Skeletal muscle tissue (tissue), 5 donors: ENCODE results near the gene NPFFR1. TPM values are rescaled to one million over a fixed set of nuclear protein-coding genes. Genes with fewer than 3 reads are reported as not detected.

Source experiments
- H3K27ac ChIP-seq: one replicate; pipeline ENCODE4 v1.7.0; 2013; ENCODE audit warnings: mild to moderate bottlenecking, low read depth, low read length, inconsistent platforms
- H3K27me3 ChIP-seq, 3 donors: one replicate each; pipeline ENCODE4 v1.7.0; 2013; ENCODE audit warnings: low read length in 3 of 3; ENCODE audit not compliant: control insufficient read depth in 3 of 3, insufficient read depth in 3 of 3
- H3K36me3 ChIP-seq, 3 donors: one replicate each; pipeline ENCODE4 v1.7.0; 2013; ENCODE audit warnings: low read length in 3 of 3; ENCODE audit not compliant: control insufficient read depth in 3 of 3, insufficient read depth in 3 of 3
- H3K4me1 ChIP-seq, 3 donors: one replicate each; pipeline ENCODE4 v1.7.0; 2013; ENCODE audit warnings: low read length in 3 of 3, mild to moderate bottlenecking in 3 of 3; ENCODE audit not compliant: control insufficient read depth in 3 of 3, insufficient read depth in 3 of 3
- H3K4me3 ChIP-seq, 3 donors: one replicate each; pipeline ENCODE4 v1.7.0; 2013; ENCODE audit warnings: low read length in 3 of 3
- H3K9ac ChIP-seq, 3 donors: one replicate each; pipeline ENCODE4 v1.7.0; 2013; ENCODE audit warnings: low read length in 3 of 3, mild to moderate bottlenecking in 3 of 3, moderate library complexity in 2 of 3, low read depth in 1 of 3
- H3K9me3 ChIP-seq, 3 donors: one replicate each; pipeline ENCODE4 v1.7.0; 2013; ENCODE audit warnings: low read length in 3 of 3; ENCODE audit not compliant: control insufficient read depth in 3 of 3
- small RNA-seq: library from RNA; depleted of rRNA; stranded (forward); fragments of <200 nt; gene quantifications from one replicate; pipeline ENCODE3, GENCODE V24; 2014
- total RNA-seq: library from RNA; depleted of rRNA; stranded (reverse); fragments of >200 nt; gene quantifications from one replicate; pipeline ENCODE4 v1.2.3, GENCODE V29; 2014
- donor health status: Osteomylitis.

The NPFFR1 gene
- total RNA-seq, 1 donor from 2014 or later = under 0.01 TPM

- H3K36me3 ChIP-seq = peaks cover 16 to 44% (median 36%) of the 10 kb centered on the region in 3 donors
These were observed 70.9 kb downstream of the NPFFR1 start for GRCh38 chr10:70212879-70213278.

GRCh38 chr10:70212277-70212676, 71.5 kb downstream of the NPFFR1 start:
- H3K4me1 ChIP-seq = no peaks in the 10 kb centered on the region
- peaks cover 18 to 43% (median 38%) of the 10 kb centered on the region in 3 donors for H3K36me3 ChIP-seq
- H3K4me3 ChIP-seq = no peak overlapping the region
- H3K9me3 ChIP-seq = no peaks in the 10 kb centered on the region
- H3K9ac ChIP-seq = no peak overlapping the region
- no peak overlapping the region for H3K27ac ChIP-seq
- H3K27me3 ChIP-seq = no peaks in the 10 kb centered on the region

More at GRCh38 chr10:70212879-70213278, 70.9 kb downstream of the NPFFR1 start:
- no peak overlapping the region for H3K27ac ChIP-seq
- no peak overlapping the region for H3K9ac ChIP-seq
- no peaks in the 10 kb centered on the region for H3K9me3 ChIP-seq
- H3K4me3 ChIP-seq = no peak overlapping the region
- H3K4me1 ChIP-seq = no peaks in the 10 kb centered on the region
- H3K27me3 ChIP-seq = no peaks in the 10 kb centered on the region

- no peaks in the 10 kb centered on the region for H3K9me3 ChIP-seq
These were observed 77.0 kb downstream of the NPFFR1 start for GRCh38 chr10:70206762-70207161.

DNA sequence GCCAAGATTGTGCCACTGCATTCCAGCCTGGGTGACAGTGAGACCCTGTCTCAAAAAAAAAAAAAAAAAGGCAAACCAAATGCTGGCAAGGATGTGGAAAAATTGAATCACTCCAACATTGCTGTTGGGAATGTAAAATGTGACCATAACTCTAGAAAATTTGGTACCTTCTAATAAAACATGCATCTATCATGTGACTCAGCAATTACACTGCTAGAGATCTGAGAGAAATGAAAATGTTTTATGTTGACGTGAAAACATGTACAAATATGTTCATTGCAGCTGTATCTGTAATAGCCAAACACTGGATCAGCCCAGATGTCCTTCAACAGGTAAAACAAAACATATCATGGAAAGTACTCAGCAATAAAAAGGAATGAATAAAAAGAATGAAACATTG, 82.7 kb downstream of the NPFFR1 start:
- Histone ChIP-seq H3K36me3 (peaks cover 5 to 36% (median 23%) of the 10 kb centered on the region in 3 donors), H3K27me3 (no peaks in the 10 kb centered on the region), H3K27ac (no peak overlapping the region), H3K9me3 (no peaks in the 10 kb centered on the region), H3K4me3 (no peak overlapping the region), H3K4me1 (no peaks in the 10 kb centered on the region), H3K9ac (no peak overlapping the region)

More at GRCh38 chr10:70206762-70207161, 77.0 kb downstream of the NPFFR1 start:
- H3K4me1 ChIP-seq = no peaks in the 10 kb centered on the region
- no peak overlapping the region for H3K27ac ChIP-seq
- no peaks in the 10 kb centered on the region for H3K27me3 ChIP-seq
- H3K4me3 ChIP-seq = no peak overlapping the region
- H3K9ac ChIP-seq = no peak overlapping the region
- peaks cover 21 to 47% (median 38%) of the 10 kb centered on the region in 3 donors for H3K36me3 ChIP-seq

DNA sequence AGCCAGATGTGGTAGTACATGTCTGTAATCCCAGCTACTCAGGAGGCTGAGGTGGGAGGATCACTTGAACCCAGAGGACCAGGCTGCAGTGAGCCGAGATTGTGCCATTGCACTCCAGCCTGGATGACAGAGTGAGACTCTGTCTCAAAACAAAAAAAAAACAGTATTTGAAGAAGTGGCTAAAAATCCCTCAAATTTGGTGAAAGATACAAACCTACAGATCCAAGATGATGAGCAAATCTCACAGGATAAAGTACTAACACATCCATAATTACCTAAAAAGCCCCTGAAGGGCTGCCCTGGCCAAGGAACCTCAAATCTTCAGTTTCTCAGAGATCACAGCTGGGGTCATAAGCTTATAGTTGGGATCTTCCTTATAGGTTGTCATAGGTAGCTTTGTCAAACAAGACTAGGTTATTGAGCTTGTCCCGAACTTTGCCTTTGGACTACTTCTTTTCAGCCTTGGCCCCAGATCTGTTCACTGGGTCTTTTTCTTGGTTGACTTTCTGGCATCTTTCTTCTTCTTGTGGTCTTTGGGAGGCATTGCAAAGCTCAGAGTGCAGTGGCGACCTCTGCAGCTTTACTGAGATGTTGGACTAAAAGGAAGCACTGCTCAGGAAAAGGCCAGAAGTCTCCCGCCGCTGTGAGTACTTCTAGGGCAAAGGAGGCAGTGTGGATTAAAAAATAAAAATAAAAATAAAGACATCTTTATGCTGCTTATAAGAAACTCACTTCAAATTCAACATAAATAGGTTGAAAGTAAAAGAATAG, 84.9 kb downstream of the NPFFR1 start:
- H3K9me3 ChIP-seq = no peaks in the 10 kb centered on the region
- H3K4me3 ChIP-seq = no peak overlapping the region
- H3K9ac ChIP-seq = no peak overlapping the region
- peaks cover 3 to 24% (median 12%) of the 10 kb centered on the region in 3 donors for H3K36me3 ChIP-seq
- no peaks in the 10 kb centered on the region for H3K27me3 ChIP-seq
- no peaks in the 10 kb centered on the region for H3K4me1 ChIP-seq
- no peak overlapping the region for H3K27ac ChIP-seq

Small RNA genes within 50 kb of the gene (small RNA-seq; reads per million reads assigned to genes)
- not detected for gene RPS25P9

Other genes starting within 250 kb of the NPFFR1 start
- 8.4 TPM for gene MACROH2A2, start 231.2 kb downstream of the NPFFR1 start, total RNA-seq
- gene AIFM2, start 151.2 kb downstream of the NPFFR1 start, total RNA-seq = 2.6 TPM
- gene TYSND1, start 137.3 kb downstream of the NPFFR1 start, total RNA-seq = 4.7 TPM
- 205 TPM for gene SAR1A, start 113.5 kb downstream of the NPFFR1 start, total RNA-seq
- 59.5 TPM for gene PPA1, start 50.6 kb downstream of the NPFFR1 start, total RNA-seq
- gene LRRC20, start 98.6 kb upstream of the NPFFR1 start, total RNA-seq = 10.4 TPM
- gene EIF4EBP2, start 120.1 kb upstream of the NPFFR1 start, total RNA-seq = 39.7 TPM
- gene NODAL, start 157.7 kb upstream of the NPFFR1 start, total RNA-seq = not detected
- gene PALD1, start 194.8 kb upstream of the NPFFR1 start, total RNA-seq = 15.7 TPM